GM12878 (cell line): ENCODE results near the gene TSSC4. TPM values are rescaled to one million over a fixed set of nuclear protein-coding genes. Genes with fewer than 3 reads are reported as not detected.

Experiments
- ATAC-seq: fragments of 200-7000 bp; cut with Tn5 transposase; 3 replicates; pipeline ENCODE4 v1.9.1; 2020; ENCODE audit warnings: mild to moderate bottlenecking, moderate library complexity
- BruUV-seq: library from RNA; stranded (reverse); fragments of 400-500 nt; replicated peaks from 2 replicates; lab custom pipeline; 2021; lab: Mats Ljungman, UMichigan
- CTCF ChIA-PET: fragments of 300-600 bp; sonication (Branson Sonifier 250); formaldehyde crosslinking; extraction: SDS; loops from one replicate; lab custom pipeline; 2021; ENCODE audit warnings: inconsistent platforms; lab: Yijun Ruan, JAX
- POLR2A ChIA-PET: fragments of 350-600 bp; formaldehyde crosslinking; extraction: SDS; loops from one replicate; lab custom pipeline; 2021; ENCODE audit warnings: inconsistent platforms; lab: Charles Lee
- RAD21 ChIA-PET: fragments of 300-600 bp; sonication (Branson Sonifier 250); formaldehyde crosslinking; loops from one replicate; lab custom pipeline; 2023; ENCODE audit warnings: antibody characterized with exemption; ENCODE audit not compliant: unreplicated experiment; lab: Charles Lee
- SMC1A ChIA-PET: fragments of 300-600 bp; sonication (Branson Sonifier 250); formaldehyde crosslinking; loops from one replicate; lab custom pipeline; 2023; ENCODE audit not compliant: unreplicated experiment, uncharacterized antibody; lab: Charles Lee
- DNase-seq: peaks from one replicate; pipeline ENCODE4 v3.0.0-alpha.2; 2011; ENCODE audit warnings: low read depth, low spot score
- FAIRE-seq: peaks from 3 replicates; lab custom pipeline; 2011; peaks lifted over from hg19 to GRCh38; lab: Jason Lieb, UNC
- H2AFZ ChIP-seq: 2 replicates; pipeline ENCODE4 v1.6.0; 2011; ENCODE audit warnings: low read depth, low read length, control low read depth; ENCODE audit not compliant: control insufficient read depth
- H3K27ac ChIP-seq: 2 replicates; pipeline ENCODE4 v1.5.1; 2011; ENCODE audit warnings: control low read depth; ENCODE audit not compliant: control insufficient read depth, insufficient read depth
- H3K27me3 ChIP-seq, 2 experiments: replicated peaks in 1 of 2; 2 replicates each; pipeline versions ENCODE4 v1.6.0 to v1.6.1; 2011; ENCODE audit warnings: low read length in 1 of 2; ENCODE audit not compliant: control insufficient read depth in 2 of 2, insufficient read depth in 2 of 2
- H3K36me3 ChIP-seq, 2 experiments: 2 replicates each; pipeline ENCODE4 v1.5.1; 2011; ENCODE audit warnings: low read length in 1 of 2; ENCODE audit not compliant: control insufficient read depth in 2 of 2, insufficient read depth in 2 of 2
- H3K4me1 ChIP-seq: 2 replicates; pipeline ENCODE4 v1.6.1; 2011; ENCODE audit warnings: mild to moderate bottlenecking, low read length, moderate library complexity, mixed read lengths; ENCODE audit not compliant: control insufficient read depth, insufficient read depth
- H3K4me2 ChIP-seq: 2 replicates; pipeline ENCODE4 v1.6.0; 2011; ENCODE audit warnings: control low read depth; ENCODE audit not compliant: control insufficient read depth, insufficient read depth
- H3K4me3 ChIP-seq: fragments of 200-600 bp; sonication (generic); 2 replicates; pipeline ENCODE4 v1.5.1; 2016
- H3K79me2 ChIP-seq: 2 replicates; pipeline ENCODE4 v1.6.0; 2011; ENCODE audit warnings: low read length; ENCODE audit not compliant: control insufficient read depth, insufficient read depth
- H3K9ac ChIP-seq: 2 replicates; pipeline ENCODE4 v1.8.0; 2011; ENCODE audit warnings: low read length, control low read depth, mixed read lengths; ENCODE audit not compliant: control insufficient read depth, insufficient read depth
- H3K9me3 ChIP-seq: replicated peaks from 3 replicates; pipeline ENCODE4 v1.5.1; 2011; ENCODE audit warnings: mild to moderate bottlenecking, low read length; ENCODE audit not compliant: control insufficient read depth, insufficient read depth
- H4K20me1 ChIP-seq: 2 replicates; pipeline ENCODE4 v1.6.0; 2011; ENCODE audit not compliant: control insufficient read depth, insufficient read depth
- IKZF1 ChIP-seq: fragments of 450-650 bp; conservative IDR thresholded peaks from 2 replicates; pipeline ENCODE4 v1.6.1; 2017; ENCODE audit warnings: antibody characterized with exemption, mild to moderate bottlenecking
- KLF5 ChIP-seq: fragments of 450-650 bp; IDR thresholded peaks from 2 replicates; pipeline ENCODE4 v1.6.1; 2014; ENCODE audit warnings: mild to moderate bottlenecking; ENCODE audit not compliant: partially characterized antibody
- MYC ChIP-seq: IDR thresholded peaks from 2 replicates; pipeline ENCODE4 v1.6.1; 2011; ENCODE audit warnings: mild to moderate bottlenecking, low read length, moderate library complexity, inconsistent platforms; ENCODE audit not compliant: insufficient read depth, insufficient replicate concordance, insufficient read length, severe bottlenecking
- NFXL1 ChIP-seq: fragments of 450-650 bp; IDR thresholded peaks from 2 replicates; pipeline ENCODE4 v1.6.1; 2017; ENCODE audit warnings: antibody characterized with exemption, mild to moderate bottlenecking, borderline replicate concordance
- NR2C2 ChIP-seq: IDR thresholded peaks from 2 replicates; pipeline ENCODE4 v1.6.1; 2011; ENCODE audit warnings: borderline replicate concordance, low read depth; ENCODE audit not compliant: control insufficient read depth, insufficient read length
- NR2F1 ChIP-seq: fragments of 450-650 bp; conservative IDR thresholded peaks from 2 replicates; pipeline ENCODE4 v1.6.1; 2017; ENCODE audit warnings: mild to moderate bottlenecking
- RCOR1 ChIP-seq: conservative IDR thresholded peaks from 2 replicates; pipeline ENCODE4 v1.6.1; 2012; ENCODE audit warnings: low read depth, low read length, improper control_type of control experiment
- SMAD5 ChIP-seq: IDR thresholded peaks from 2 replicates; pipeline ENCODE4 v1.6.1; 2016; ENCODE audit warnings: antibody characterized with exemption, low read depth
- SP1 ChIP-seq: IDR thresholded peaks from one replicate; pipeline ENCODE4 v1.6.1; 2011; ENCODE audit warnings: low read depth, low read length
- SUZ12 ChIP-seq: fragments of 200-600 bp; sonication (generic); IDR thresholded peaks from one replicate; pipeline ENCODE4 v1.6.1; 2018; ENCODE audit warnings: antibody characterized with exemption, mild to moderate bottlenecking; ENCODE audit not compliant: unreplicated experiment
- TAF1 ChIP-seq: IDR thresholded peaks from 2 replicates; pipeline ENCODE4 v1.6.1; 2011; ENCODE audit warnings: mild to moderate bottlenecking, low read depth, low read length, borderline replicate concordance
- WGBS: methylation state at CpG from one replicate; pipeline ENCODE4 v1.1.6; 2016; ENCODE audit warnings: low lambda C conversion rate; ENCODE audit not compliant: insufficient replicate concordance, insufficient coverage; ENCODE audit errors: missing lambda C conversion rate; 5-methylcytosine and 5-hydroxymethylcytosine counted together
- in situ Hi-C: fragments of 300-500 bp; cut with MboI; formaldehyde crosslinking; loops from 9 replicates; pipeline ENCODE4 v1.14.3; 2018; ENCODE audit warnings: mixed read lengths
- intact Hi-C: fragments of 100-400 bp; cut with micrococcal nuclease; formaldehyde crosslinking; loops from one replicate; pipeline ENCODE4 v1.14.2; 2022; ENCODE audit not compliant: unreplicated experiment
- polyA plus RNA-seq, 11 experiments: library from polyadenylated mRNA; depleted of rRNA in 4 of 11; unstranded in 6 of 11; stranded (reverse) in 5 of 11; fragments of >200 nt; fragmentation: Nextera tagmentation in 4 of 11; fragmentation: Illumina TruSeq in 1 of 11; extraction: Ambion mirVana in 4 of 11; extraction: Trizol in 1 of 11; gene quantifications; 1 replicate in 1 of 11; 2 replicates in 10 of 11; pipeline versions ENCODE4 v1.2.1 to v1.2.3, GENCODE V29; 2011 to 2016; ENCODE audit warnings: inconsistent platforms in 2 of 11, missing spikeins in 2 of 11, low read depth in 1 of 11
- total RNA-seq, 4 experiments: library from RNA; depleted of rRNA in 3 of 4; stranded (reverse); fragments of >200 nt in 3 of 4; fragmentation: Illumina TruSeq in 1 of 4; extraction: Trizol in 1 of 4; gene quantifications; 2 replicates each; pipeline versions ENCODE4 v1.2.1 to v1.2.3, GENCODE V29; 2013 to 2021
- TF ChIP-seq, protein P1 (sequence below): fragments of 450-650 bp; IDR thresholded peaks from 2 replicates; pipeline ENCODE4 v1.6.1; 2017; ENCODE audit warnings: mild to moderate bottlenecking, moderate library complexity

The TSSC4 gene
- total and polyA plus RNA-seq, 10 of the 15 experiments (the other 5 are each of a cell fraction or from before 2014, with no cell fraction given): 0.69 to 70.1 (median 25.7) TPM

GRCh38 chr11:2395856-2396255, 4.7 kb upstream of the TSSC4 start (continued):
- no peak for TF ChIP-seq IKZF1
- TF ChIP-seq, all 136 proteins: peak for 0

GRCh38 chr11:2396471-2396870, 4.1 kb upstream of the TSSC4 start:
- CTCF ChIA-PET: no interaction called here
- H3K27ac ChIP-seq: no peak overlapping the region
- in situ Hi-C loops: loop anchor here (25.0 kb wide), 1 partner anchor 1584 kb away; the partner anchor contains the start of genes PIDD1, PNPLA2 and RPLP2

More at GRCh38 chr11:2396471-2396870, 4.1 kb upstream of the TSSC4 start:
- peaks cover 21% of the 10 kb centered on the region for H3K4me1 ChIP-seq
- H4K20me1 ChIP-seq: no peaks in the 10 kb centered on the region; the same call in 1 of the 2 replicates
- ChIA-PET SMC1A (no interaction called here), RAD21 (no interaction called here)
- peaks cover 18% of the 10 kb centered on the region for H3K79me2 ChIP-seq
- no peak overlapping the region for H3K4me3 ChIP-seq
- H2AFZ ChIP-seq: no peak overlapping the region
- H3K36me3 ChIP-seq: peaks cover 0 to 45% of the 10 kb centered on the region in 2 experiments; a peak in 3 of 4 replicates
- WGBS: over 99% methylated on average over 24 of the region's 26 CpGs
- no peaks in the 10 kb centered on the region for H3K27me3 ChIP-seq
- FAIRE-seq: no peak
- H3K9ac ChIP-seq: no peak overlapping the region
- intact Hi-C loops: no loop called here
- H3K9me3 ChIP-seq: no peaks in the 10 kb centered on the region
- BruUV-seq: no TSS peak
- H3K4me2 ChIP-seq: no peak overlapping the region
- DNase-seq: no peak
- no peak for TF ChIP-seq NFXL1
- TF ChIP-seq SMAD5: no peak
- TF ChIP-seq RCOR1: no peak
- no peak for TF ChIP-seq SUZ12
- TF ChIP-seq TAF1: no peak
- no peak for TF ChIP-seq KLF5
- no peak for TF ChIP-seq MYC
- TF ChIP-seq NR2C2: no peak
- no peak for TF ChIP-seq SP1
- TF ChIP-seq, protein P1, sequence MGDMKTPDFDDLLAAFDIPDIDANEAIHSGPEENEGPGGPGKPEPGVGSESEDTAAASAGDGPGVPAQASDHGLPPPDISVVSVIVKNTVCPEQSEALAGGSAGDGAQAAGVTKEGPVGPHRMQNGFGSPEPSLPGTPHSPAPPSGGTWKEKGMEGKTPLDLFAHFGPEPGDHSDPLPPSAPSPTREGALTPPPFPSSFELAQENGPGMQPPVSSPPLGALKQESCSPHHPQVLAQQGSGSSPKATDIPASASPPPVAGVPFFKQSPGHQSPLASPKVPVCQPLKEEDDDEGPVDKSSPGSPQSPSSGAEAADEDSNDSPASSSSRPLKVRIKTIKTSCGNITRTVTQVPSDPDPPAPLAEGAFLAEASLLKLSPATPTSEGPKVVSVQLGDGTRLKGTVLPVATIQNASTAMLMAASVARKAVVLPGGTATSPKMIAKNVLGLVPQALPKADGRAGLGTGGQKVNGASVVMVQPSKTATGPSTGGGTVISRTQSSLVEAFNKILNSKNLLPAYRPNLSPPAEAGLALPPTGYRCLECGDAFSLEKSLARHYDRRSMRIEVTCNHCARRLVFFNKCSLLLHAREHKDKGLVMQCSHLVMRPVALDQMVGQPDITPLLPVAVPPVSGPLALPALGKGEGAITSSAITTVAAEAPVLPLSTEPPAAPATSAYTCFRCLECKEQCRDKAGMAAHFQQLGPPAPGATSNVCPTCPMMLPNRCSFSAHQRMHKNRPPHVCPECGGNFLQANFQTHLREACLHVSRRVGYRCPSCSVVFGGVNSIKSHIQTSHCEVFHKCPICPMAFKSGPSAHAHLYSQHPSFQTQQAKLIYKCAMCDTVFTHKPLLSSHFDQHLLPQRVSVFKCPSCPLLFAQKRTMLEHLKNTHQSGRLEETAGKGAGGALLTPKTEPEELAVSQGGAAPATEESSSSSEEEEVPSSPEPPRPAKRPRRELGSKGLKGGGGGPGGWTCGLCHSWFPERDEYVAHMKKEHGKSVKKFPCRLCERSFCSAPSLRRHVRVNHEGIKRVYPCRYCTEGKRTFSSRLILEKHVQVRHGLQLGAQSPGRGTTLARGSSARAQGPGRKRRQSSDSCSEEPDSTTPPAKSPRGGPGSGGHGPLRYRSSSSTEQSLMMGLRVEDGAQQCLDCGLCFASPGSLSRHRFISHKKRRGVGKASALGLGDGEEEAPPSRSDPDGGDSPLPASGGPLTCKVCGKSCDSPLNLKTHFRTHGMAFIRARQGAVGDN: no peak
- no peak for TF ChIP-seq NR2F1
- TF ChIP-seq, all 136 proteins: peak for 0
- POLR2A ChIA-PET: no interaction called here
- ATAC-seq: no peak
